Measurements from ENCODE around the gene KRTAP4-7. TPM values are rescaled to one million over a fixed set of nuclear protein-coding genes. Genes with fewer than 3 reads are reported as not detected.
"Not testable (repeated sequence)": the region's sequence is repeated elsewhere in the genome, so short reads cannot be mapped to it uniquely, and the experiment has no call there.

Gene KRTAP4-7
- polyA plus RNA-seq, 2 of the 4 experiments (the other 2 are of a cell fraction), result not detected

- 86% methylated on average over 13 of the region's 14 CpGs for WGBS (ENCODE audit: missing lambda C conversion rate)
- CTCF ChIA-PET, result interaction anchor here (2.0 kb wide), 1 partner anchor 16 kb away, joined by 6 read pairs; no protein-coding TSS in a partner anchor
- FAIRE-seq, result not testable (repeated sequence)
These were observed 43.0 kb upstream of the KRTAP4-7 start, which contains the start of gene KRTAP1-1 for GRCh38 chr17:41040783-41041571. Gene KRTAP1-1, minus strand, starts transcription at chr17:41041450. Its CDS starts 53 bp downstream, at chr17:41041397.

DNA sequence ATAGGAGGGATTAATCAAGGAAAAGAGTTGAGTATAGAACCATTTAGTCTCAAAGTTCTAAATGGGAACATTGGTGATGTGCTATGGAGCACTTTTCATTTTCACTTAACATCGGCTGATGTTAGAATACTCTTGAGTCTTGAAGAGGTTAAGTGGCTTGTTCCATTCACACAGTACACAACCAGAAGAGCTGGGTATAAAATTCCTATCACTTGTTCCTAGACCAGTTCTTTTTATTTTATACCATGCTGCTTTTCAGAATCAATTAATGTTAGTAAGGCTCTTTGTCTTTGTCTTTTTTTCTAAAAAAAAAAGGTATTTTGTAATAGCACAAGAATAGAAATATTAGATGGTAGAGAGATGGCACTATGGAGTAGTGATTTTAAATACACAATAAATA, 41.0 kb upstream of the KRTAP4-7 start:
- DNase-seq (ENCODE audit: low read depth in 1 of 2, low spot score in 1 of 2) (no peak), FAIRE-seq (peak; percentile 81), ATAC-seq (no peak)
- ChIA-PET POLR2A (no interaction called here), CTCF (no interaction called here)
- 85% methylated on average over 1 of the region's 1 CpG for WGBS (ENCODE audit: missing lambda C conversion rate)
- TF ChIP-seq SMC3 (IDR thresholded peaks at IDR 0.05) (no peak), NFE2L2 (conservative IDR thresholded peaks at IDR 0.05; ENCODE audit: low read length) (no peak), BCL3 (IDR thresholded peaks at IDR 0.05) (no peak), ZSCAN20 (CRISPR knock-in tag; IDR thresholded peaks at IDR 0.05) (no peak), ZNF302 (CRISPR knock-in tag; IDR thresholded peaks at IDR 0.05) (no peak)
- Histone ChIP-seq H3K4me3 (no peak overlapping the region), H3K9me3 (peaks cover 11% of the 10 kb centered on the region; the same call in 2 of the 3 replicates), H3K4me1 (no peaks in the 10 kb centered on the region), H3K4me2 (no peak overlapping the region), H3K27ac (no peak overlapping the region)

More at GRCh38 chr17:41040783-41041571, 43.0 kb upstream of the KRTAP4-7 start, which contains the start of gene KRTAP1-1:
- peak in 1 of 2 experiments; percentile 39; a peak in 1 of 6 replicates for ATAC-seq
- H3K4me3 ChIP-seq; H3K4me2 ChIP-seq; POLR2A ChIA-PET; H3K4me1 ChIP-seq; H3K27ac ChIP-seq; DNase-seq (ENCODE audit: low read depth in 1 of 2, low spot score in 1 of 2): not testable (repeated sequence)
- H3K9me3 ChIP-seq, result peaks cover 11% of the 10 kb centered on the region; the same call in 2 of the 3 replicates

DNA sequence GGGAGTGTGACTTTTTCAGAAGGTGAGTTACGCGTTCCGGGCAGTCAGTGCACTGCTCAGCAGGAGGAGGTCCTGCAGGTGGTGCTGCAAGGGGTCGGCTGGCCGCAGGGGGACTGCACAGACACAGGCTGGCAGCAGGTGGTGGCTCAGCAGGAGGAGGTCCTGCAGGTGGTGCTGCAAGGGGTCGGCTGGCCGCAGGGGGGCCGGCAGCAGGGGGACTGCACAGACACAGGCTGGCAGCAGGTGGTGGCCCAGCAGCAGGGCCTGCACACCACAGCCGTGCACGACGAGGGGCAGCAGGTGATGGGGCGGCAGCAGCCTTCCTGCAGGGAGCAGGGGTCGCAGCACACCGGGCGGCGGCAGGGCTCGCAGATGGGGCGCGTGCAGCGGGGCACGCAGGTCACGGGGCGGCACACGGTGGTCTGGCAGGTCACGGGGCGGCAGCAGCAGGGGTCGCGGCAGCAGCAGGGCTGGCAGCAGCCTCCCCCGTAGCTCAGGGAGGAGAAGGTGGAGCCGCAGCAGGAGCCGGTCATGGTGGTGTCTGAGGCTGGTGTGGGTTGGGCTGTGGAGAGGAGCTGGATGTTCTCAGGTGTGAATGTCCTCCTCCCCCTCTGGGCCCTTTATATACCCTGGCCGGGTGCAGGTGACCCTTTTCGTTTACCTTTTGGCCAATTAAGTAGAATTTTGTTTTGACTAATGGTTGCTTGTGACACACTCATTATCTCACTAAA, 37.0 kb upstream of the KRTAP4-7 start, which contains the start of gene KRTAP2-1:
KRTAP2-1 (minus strand) TSS at position 582 of the 731 bp plus-strand sequence; CDS start at position 533, 49 bp downstream.
- FAIRE-seq; H3K4me1 ChIP-seq; H3K4me3 ChIP-seq; H3K4me2 ChIP-seq; POLR2A ChIA-PET; H3K27ac ChIP-seq; DNase-seq (ENCODE audit: low read depth in 1 of 2, low spot score in 1 of 2): not testable (repeated sequence)
- H3K9me3 ChIP-seq, result peaks cover 11% of the 10 kb centered on the region; the same call in 2 of the 3 replicates
- peak in 1 of 2 experiments; percentile 50; a peak in 2 of 6 replicates for ATAC-seq
- CTCF ChIA-PET, result interaction anchor here (1.4 kb wide), 1 partner anchor 276 kb away, joined by 10 read pairs; no protein-coding TSS in a partner anchor
- WGBS (ENCODE audit: missing lambda C conversion rate), result 91% methylated on average over 5 of the region's 33 CpGs

- CTCF ChIA-PET, result interaction anchor here (1.4 kb wide), 2 partner anchors 10 to 274 kb away, joined by 3 to 10 read pairs; no protein-coding TSS in a partner anchor
- peaks cover 4% of the 10 kb centered on the region; the same call in 2 of the 3 replicates for H3K9me3 ChIP-seq
- peaks cover 10% of the 10 kb centered on the region; the same call in 1 of the 3 replicates for H3K4me1 ChIP-seq
- FAIRE-seq (no peak), ATAC-seq (peak; percentile 38 to 39; a peak in 2 of 6 replicates), DNase-seq (ENCODE audit: low read depth in 1 of 2, low spot score in 1 of 2) (no peak)
- H3K4me3 ChIP-seq, result no peak overlapping the region
- POLR2A ChIA-PET, result no interaction called here
- WGBS (ENCODE audit: missing lambda C conversion rate), result 49% methylated on average over 7 of the region's 7 CpGs
- no peak for TF ChIP-seq ZFP36 (IDR thresholded peaks at IDR 0.05; ENCODE audit: borderline replicate concordance, partially characterized antibody)
- no peak for TF ChIP-seq CHD4 (IDR thresholded peaks at IDR 0.05; ENCODE audit: borderline replicate concordance)
- TF ChIP-seq PHF8 (IDR thresholded peaks at IDR 0.05; ENCODE audit: borderline replicate concordance, low read depth), result no peak
- TF ChIP-seq NPAS2 (CRISPR knock-in tag; IDR thresholded peaks at IDR 0.05; ENCODE audit: borderline replicate concordance), result no peak
- TF ChIP-seq ZNF302 (CRISPR knock-in tag; IDR thresholded peaks at IDR 0.05), result no peak
- TF ChIP-seq, protein P1, sequence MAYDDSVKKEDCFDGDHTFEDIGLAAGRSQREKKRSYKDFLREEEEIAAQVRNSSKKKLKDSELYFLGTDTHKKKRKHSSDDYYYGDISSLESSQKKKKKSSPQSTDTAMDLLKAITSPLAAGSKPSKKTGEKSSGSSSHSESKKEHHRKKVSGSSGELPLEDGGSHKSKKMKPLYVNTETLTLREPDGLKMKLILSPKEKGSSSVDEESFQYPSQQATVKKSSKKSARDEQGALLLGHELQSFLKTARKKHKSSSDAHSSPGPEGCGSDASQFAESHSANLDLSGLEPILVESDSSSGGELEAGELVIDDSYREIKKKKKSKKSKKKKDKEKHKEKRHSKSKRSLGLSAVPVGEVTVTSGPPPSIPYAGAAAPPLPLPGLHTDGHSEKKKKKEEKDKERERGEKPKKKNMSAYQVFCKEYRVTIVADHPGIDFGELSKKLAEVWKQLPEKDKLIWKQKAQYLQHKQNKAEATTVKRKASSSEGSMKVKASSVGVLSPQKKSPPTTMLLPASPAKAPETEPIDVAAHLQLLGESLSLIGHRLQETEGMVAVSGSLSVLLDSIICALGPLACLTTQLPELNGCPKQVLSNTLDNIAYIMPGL (CRISPR knock-in tag; IDR thresholded peaks at IDR 0.05; ENCODE audit: borderline replicate concordance), result no peak
- H3K4me2 ChIP-seq, result peak overlapping the region; percentile 4; the same call in 2 of the 3 replicates
- H3K27ac ChIP-seq, result no peak overlapping the region
These were observed 35.5 kb upstream of the KRTAP4-7 start for GRCh38 chr17:41048441-41048840.
